Mesothelial cell of epicardium (in vitro differentiated cells): ENCODE measurements around the gene AOX1. TPM values are rescaled to one million over a fixed set of nuclear protein-coding genes. Genes with fewer than 3 reads are reported as not detected.
"Not testable (repeated sequence)": the region's sequence is repeated elsewhere in the genome, so short reads cannot be mapped to it uniquely, and the experiment has no call there.

ENCODE experiments used
- DNase-seq, 2 experiments: peaks; one replicate each; pipeline ENCODE4 v3.0.0; 2021; ENCODE audit warnings: low spot score in 2 of 2; ENCODE audit not compliant: unreplicated experiment in 2 of 2
- H3K27ac Mint-ChIP-seq: 2 replicates; pipeline ENCODE4 v1.8.0; 2021; ENCODE audit warnings: mixed read lengths
- H3K27me3 Mint-ChIP-seq: 2 replicates; pipeline ENCODE4 v1.8.0; 2021; ENCODE audit warnings: low read depth, mixed read lengths
- H3K36me3 Mint-ChIP-seq: 2 replicates; pipeline ENCODE4 v1.8.0; 2021; ENCODE audit warnings: mixed read lengths
- H3K4me1 Mint-ChIP-seq: 2 replicates; pipeline ENCODE4 v1.8.0; 2021; ENCODE audit warnings: mixed read lengths
- H3K4me3 Mint-ChIP-seq: 2 replicates; pipeline ENCODE4 v1.8.0; 2021; ENCODE audit warnings: mild to moderate bottlenecking, moderate library complexity, mixed read lengths
- H3K9me3 Mint-ChIP-seq: 2 replicates; pipeline ENCODE4 v1.8.0; 2021; ENCODE audit warnings: mixed read lengths
- total RNA-seq: library from RNA; stranded (reverse); gene quantifications from 3 replicates; pipeline ENCODE4 v1.2.1, GENCODE V29; 2021
- TF ChIP-seq, protein P1 (sequence below): fragments of 200-600 bp; sonication (generic); IDR thresholded peaks from one replicate; pipeline ENCODE4 v1.5.0; 2021; ENCODE audit warnings: antibody characterized with exemption; ENCODE audit not compliant: unreplicated experiment

AOX1 gene
- total RNA-seq, 1 donor from 2014 or later: 2.2 TPM

DNA sequence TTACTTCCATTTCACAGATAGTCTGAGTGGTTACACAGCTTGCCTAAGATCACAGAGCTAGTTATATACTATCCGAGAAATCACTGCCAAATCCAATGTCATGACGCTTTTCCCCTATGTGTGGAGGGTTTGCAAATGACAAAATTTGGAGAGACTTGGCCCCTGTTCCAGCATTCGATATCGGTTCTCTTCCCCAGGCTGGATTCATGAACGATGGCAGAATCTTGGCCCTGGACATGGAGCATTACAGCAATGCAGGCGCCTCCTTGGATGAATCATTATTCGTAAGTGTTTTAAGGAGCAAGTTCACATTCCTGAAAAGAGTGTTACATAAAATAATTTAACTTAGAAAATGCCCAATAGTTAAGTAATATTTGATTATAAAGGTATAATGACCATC is 55.1 kb downstream of the AOX1 start:
- peaks cover 4% of the 10 kb centered on the region for H3K27me3 Mint-ChIP-seq
- no peaks in the 10 kb centered on the region for H3K4me1 Mint-ChIP-seq
- H3K36me3 Mint-ChIP-seq: no peaks in the 10 kb centered on the region
- no peak for DNase-seq
- peaks cover 13% of the 10 kb centered on the region for H3K9me3 Mint-ChIP-seq
- no peak overlapping the region for H3K27ac Mint-ChIP-seq
- H3K4me3 Mint-ChIP-seq: no peak overlapping the region
- TF ChIP-seq, protein P1, sequence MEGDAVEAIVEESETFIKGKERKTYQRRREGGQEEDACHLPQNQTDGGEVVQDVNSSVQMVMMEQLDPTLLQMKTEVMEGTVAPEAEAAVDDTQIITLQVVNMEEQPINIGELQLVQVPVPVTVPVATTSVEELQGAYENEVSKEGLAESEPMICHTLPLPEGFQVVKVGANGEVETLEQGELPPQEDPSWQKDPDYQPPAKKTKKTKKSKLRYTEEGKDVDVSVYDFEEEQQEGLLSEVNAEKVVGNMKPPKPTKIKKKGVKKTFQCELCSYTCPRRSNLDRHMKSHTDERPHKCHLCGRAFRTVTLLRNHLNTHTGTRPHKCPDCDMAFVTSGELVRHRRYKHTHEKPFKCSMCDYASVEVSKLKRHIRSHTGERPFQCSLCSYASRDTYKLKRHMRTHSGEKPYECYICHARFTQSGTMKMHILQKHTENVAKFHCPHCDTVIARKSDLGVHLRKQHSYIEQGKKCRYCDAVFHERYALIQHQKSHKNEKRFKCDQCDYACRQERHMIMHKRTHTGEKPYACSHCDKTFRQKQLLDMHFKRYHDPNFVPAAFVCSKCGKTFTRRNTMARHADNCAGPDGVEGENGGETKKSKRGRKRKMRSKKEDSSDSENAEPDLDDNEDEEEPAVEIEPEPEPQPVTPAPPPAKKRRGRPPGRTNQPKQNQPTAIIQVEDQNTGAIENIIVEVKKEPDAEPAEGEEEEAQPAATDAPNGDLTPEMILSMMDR: no peak

DNA sequence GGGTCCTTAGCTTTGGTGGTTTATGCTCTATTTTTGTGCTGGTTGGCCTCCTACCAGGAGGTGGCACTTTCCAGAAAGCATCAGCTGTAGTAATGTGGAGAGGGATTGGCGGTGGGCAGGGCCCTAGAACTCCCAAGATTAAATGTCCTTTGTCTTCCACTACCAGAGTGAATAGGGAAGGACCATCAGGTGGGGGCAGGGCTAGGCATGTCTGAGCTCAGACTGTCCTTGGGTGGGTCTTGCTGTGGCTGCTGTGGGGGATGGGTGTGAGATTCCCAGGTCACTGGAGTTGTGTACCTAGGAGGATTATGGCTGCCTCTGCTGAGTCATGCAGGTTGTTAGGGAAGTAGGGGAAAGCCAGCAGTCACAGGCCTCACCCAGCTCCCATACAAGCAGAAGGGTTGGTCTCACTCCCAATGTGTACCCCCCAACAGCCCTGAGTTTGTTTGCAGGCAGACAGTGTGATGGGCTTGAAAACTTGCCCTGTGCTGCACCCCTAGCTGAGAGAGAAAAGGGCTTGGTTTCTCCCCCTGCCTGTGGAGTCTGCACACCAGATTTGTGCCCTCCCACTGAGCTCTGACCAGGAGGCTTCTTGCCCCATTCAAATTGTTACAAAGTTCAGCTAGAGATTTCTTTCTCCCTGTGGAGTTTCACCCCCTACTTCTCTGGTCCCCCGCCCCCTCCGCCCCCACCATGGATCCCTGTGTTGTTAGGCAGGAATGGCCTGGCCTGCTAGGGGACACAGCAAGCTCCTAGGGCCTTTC is 62.9 kb downstream of the AOX1 start:
- DNase-seq, H3K27ac Mint-ChIP-seq, H3K4me1 Mint-ChIP-seq, H3K4me3 Mint-ChIP-seq, H3K36me3 Mint-ChIP-seq, H3K27me3 Mint-ChIP-seq: not testable (repeated sequence)
- peaks cover 34% of the 10 kb centered on the region for H3K9me3 Mint-ChIP-seq

DNA sequence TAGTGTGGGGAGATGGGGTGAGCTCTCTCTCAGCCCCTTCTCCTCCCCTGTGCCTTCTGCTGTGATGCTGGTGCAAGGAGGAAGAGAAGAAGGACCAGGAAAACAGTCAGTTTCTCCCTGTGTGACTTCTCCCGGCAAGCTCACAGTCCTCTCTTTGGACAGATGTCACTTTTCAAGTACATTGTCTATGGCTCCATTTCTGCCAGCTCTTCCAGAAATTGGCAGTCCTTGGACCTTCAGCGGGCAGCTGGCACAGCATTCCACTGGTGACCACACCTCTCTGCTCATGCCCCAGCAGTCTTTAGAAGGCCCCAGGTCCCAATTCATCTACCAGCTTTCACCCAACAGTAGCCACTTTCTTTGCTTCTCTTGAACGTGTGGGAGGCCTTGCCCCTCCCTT is 63.9 kb downstream of the AOX1 start:
- DNase-seq: no peak
- H3K27me3 Mint-ChIP-seq: peaks cover 8% of the 10 kb centered on the region
- peaks cover 1% of the 10 kb centered on the region for H3K36me3 Mint-ChIP-seq
- TF ChIP-seq, protein P1: no peak
- no peaks in the 10 kb centered on the region for H3K4me1 Mint-ChIP-seq
- no peak overlapping the region for H3K4me3 Mint-ChIP-seq
- no peak overlapping the region for H3K27ac Mint-ChIP-seq
- H3K9me3 Mint-ChIP-seq: peaks cover 34% of the 10 kb centered on the region

GRCh38 chr2:200650195-200650594 is 64.4 kb downstream of the AOX1 start:
- Mint-ChIP-seq H3K27ac (no peak overlapping the region), H3K36me3 (peaks cover 1% of the 10 kb centered on the region), H3K27me3 (peaks cover 6% of the 10 kb centered on the region), H3K4me3 (no peak overlapping the region), H3K9me3 (peaks cover 29% of the 10 kb centered on the region), H3K4me1 (no peaks in the 10 kb centered on the region)
- DNase-seq: no peak
- TF ChIP-seq, protein P1: no peak

DNA sequence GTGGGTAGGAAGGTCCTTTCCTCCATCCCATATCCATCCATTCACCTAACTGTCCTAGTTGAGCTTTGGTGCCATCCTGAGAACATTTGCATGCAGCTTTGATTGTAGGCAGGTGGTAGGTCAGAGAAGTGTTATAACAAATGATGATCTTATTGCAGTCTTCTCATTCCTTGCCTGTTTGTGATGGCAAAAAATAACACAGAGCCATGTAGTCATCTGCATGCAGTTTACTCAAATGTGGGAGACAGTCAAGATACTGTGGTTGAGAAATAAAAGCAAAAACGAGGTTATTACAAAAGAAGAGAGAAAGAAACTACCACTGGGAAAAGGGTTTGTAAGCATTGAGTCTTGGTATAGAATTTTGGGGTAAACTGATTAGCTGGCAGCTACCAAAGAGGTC is 66.3 kb downstream of the AOX1 start:
- Mint-ChIP-seq H3K9me3 (peaks cover 12% of the 10 kb centered on the region), H3K4me3 (no peak overlapping the region), H3K27ac (no peak overlapping the region), H3K36me3 (no peaks in the 10 kb centered on the region), H3K27me3 (peaks cover 5% of the 10 kb centered on the region), H3K4me1 (peaks cover 6% of the 10 kb centered on the region)
- TF ChIP-seq, protein P1: no peak
- no peak for DNase-seq

DNA sequence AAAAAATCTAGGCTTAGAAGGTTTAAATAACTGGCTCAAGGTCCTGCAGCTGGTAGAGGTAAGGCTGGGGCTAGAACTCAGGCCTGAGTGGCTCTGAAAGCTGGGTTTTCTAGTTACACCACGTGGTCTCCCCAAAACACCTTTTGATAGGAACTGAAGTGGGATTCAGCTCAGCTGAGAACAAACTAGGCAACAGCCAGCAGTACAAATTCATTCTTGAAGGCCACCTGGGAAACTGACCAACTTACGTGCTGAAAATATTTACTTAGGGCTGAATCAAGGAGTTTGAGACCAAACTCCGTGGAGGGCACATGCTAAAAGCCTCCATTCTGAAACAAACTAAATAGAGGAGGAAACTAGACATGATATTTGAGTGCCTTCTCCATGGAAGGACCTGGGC is 67.2 kb downstream of the AOX1 start:
- no peak overlapping the region for H3K27ac Mint-ChIP-seq
- no peak overlapping the region for H3K4me3 Mint-ChIP-seq

More for the DNA sequence above, 67.2 kb downstream of the AOX1 start:
- no peak for DNase-seq
- Mint-ChIP-seq H3K4me1 (peaks cover 6% of the 10 kb centered on the region), H3K36me3 (no peaks in the 10 kb centered on the region), H3K9me3 (peaks cover 3% of the 10 kb centered on the region), H3K27me3 (peaks cover 5% of the 10 kb centered on the region)
- TF ChIP-seq, protein P1: no peak
